ENCODE data around the gene PIK3AP1.
A peak's percentile ranks its signal among the peaks of the same experiment; 100 is the strongest.
"Not testable (repeated sequence)": the region's sequence is repeated elsewhere in the genome, so short reads cannot be mapped to it uniquely, and the experiment has no call there.

PIK3AP1 gene

DNA sequence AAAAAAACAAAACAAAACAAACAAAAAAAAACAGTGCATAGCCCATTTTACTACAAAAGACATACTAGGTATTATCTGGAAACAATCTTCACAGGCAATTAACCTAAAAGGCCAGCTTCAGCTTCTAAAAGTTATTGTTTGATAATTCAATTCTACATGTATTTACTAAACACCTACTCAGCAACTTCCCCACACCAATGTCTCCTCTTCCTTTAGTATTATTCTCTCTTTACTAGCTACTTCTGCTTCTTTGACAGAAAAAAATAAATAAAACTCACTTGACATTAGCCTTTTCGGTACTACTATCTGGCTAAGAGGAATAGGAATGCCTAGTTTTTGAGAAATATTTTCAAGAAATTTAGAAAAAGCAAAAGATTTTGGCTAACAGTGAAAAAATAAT, 136.3 kb downstream of the PIK3AP1 start:
- DNase-seq (ENCODE audit: insufficient read length, low spot score) (no peak), FAIRE-seq (no peak)
- TF ChIP-seq, protein P1, sequence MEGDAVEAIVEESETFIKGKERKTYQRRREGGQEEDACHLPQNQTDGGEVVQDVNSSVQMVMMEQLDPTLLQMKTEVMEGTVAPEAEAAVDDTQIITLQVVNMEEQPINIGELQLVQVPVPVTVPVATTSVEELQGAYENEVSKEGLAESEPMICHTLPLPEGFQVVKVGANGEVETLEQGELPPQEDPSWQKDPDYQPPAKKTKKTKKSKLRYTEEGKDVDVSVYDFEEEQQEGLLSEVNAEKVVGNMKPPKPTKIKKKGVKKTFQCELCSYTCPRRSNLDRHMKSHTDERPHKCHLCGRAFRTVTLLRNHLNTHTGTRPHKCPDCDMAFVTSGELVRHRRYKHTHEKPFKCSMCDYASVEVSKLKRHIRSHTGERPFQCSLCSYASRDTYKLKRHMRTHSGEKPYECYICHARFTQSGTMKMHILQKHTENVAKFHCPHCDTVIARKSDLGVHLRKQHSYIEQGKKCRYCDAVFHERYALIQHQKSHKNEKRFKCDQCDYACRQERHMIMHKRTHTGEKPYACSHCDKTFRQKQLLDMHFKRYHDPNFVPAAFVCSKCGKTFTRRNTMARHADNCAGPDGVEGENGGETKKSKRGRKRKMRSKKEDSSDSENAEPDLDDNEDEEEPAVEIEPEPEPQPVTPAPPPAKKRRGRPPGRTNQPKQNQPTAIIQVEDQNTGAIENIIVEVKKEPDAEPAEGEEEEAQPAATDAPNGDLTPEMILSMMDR (IDR thresholded peaks at IDR 0.05; ENCODE audit: insufficient read depth, missing control alignments): no peak

DNA sequence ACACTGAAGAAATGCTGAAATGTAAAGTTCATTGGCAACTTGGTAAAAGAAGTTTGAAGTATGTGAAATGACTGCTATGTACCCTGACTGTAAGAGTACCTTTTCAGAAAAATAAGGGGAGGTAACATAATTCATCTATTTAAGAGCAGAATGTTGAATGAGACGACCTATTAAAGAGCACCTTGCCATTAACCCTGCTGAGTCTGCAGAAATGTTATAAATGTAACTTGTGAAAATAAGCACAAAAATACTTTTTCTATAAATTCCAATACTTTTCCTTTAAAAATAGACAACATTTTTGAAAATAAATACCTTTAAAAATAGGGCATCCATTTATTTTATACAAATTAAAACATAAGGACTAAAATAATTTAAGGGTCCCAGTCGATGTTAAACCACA, 141.2 kb downstream of the PIK3AP1 start:
- DNase-seq (ENCODE audit: insufficient read length, low spot score) (no peak), FAIRE-seq (no peak)
- TF ChIP-seq, protein P1 (IDR thresholded peaks at IDR 0.05; ENCODE audit: insufficient read depth, missing control alignments): no peak

DNA sequence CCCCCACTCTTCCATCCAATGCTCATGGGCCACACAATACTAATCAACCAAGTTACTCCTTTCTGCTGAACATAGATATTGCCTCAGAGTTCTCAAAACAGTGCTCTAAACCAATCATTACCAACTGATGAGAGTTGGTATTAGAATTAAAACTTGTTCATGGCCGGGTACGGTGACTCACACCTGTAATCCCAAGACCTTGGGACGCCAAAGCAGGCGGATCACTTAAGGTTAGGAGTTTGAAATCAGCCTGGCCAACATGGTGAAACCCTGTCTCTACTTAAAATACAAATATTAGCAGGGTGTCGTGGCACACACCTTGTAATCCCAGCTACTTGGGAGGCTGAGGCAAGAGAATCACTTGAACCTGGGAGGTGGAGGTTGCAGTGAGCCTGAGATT, 141.7 kb downstream of the PIK3AP1 start:
- DNase-seq (ENCODE audit: insufficient read length, low spot score) (no peak), FAIRE-seq (no peak)
- TF ChIP-seq, protein P1 (IDR thresholded peaks at IDR 0.05; ENCODE audit: insufficient read depth, missing control alignments): no peak

DNA sequence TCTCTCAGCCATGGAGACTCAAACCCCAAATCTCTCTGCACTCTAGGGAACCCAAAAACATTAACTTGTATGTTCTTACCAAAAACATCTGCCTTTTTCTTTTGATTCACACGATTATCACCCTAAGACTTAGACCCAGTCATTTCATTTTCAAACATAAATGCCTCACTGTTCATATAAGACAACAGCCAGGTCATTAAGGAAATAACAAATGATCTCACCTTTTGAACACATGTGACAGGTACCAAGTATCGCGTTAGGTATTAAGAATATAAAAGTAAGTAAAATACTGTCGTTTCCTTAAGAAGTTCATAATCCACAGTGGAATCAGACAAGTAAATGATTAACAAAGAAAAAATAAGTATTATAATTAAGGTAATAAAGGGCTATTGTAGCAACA, 142.3 kb downstream of the PIK3AP1 start:
- FAIRE-seq (no peak), DNase-seq (ENCODE audit: insufficient read length, low spot score) (no peak)
- TF ChIP-seq, protein P1 (IDR thresholded peaks at IDR 0.05; ENCODE audit: insufficient read depth, missing control alignments): no peak

DNA sequence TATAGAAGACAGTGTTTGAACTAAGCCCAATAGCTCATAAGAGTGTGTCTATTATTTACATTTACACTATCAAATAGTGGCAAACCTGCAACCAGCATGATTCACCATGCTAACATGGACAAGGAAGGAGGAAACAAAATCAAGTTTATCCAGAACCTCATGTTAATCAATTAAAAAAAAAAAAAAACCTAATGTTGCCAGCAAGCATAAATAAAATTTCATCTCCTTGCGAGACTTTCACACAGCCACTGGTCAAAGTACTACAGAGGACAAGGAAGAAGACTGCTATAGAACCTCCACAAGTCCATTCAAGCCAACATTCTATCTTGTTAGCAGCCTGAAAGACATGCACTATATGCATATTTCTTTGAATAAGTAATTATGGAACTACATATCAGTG, 143.2 kb downstream of the PIK3AP1 start:
- FAIRE-seq: no peak
- TF ChIP-seq, protein P1 (IDR thresholded peaks at IDR 0.05; ENCODE audit: insufficient read depth, missing control alignments): no peak
- no peak for DNase-seq (ENCODE audit: insufficient read length, low spot score)

DNA sequence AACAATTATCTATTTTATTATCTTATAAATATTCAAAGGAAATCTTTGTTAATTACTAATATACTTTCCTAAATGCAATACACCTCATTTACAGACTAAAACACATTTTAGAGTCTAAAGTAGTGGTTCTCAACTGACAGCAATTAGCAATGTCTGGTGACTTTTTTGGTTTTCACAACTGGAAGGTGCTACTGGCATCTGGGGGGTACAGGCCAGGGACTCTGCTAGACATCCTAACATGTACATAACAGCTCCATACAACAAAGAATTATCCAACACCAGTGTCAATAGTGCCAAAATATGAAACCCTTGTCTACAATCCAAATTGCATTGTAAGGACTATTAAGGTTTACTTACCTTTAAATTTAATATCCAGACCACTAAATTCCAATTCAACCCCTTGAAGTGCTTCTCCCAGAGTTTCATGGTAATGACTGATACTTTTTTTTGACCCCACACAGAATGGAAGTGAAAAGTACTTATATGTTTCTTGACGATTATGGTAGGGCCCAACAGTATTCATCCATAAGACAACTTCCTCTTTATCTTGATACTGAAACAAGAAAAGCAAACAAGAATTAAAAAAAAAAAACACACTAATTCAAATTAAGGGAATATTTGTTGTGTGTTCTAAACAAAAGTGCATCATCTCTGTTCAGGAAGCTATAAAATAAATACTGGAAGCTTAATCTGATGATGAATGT, 143.9 kb downstream of the PIK3AP1 start:
- no peak for DNase-seq (ENCODE audit: insufficient read length, low spot score)
- TF ChIP-seq, protein P1 (IDR thresholded peaks at IDR 0.05; ENCODE audit: insufficient read depth, missing control alignments): no peak
- peak; percentile 81 for FAIRE-seq

DNA sequence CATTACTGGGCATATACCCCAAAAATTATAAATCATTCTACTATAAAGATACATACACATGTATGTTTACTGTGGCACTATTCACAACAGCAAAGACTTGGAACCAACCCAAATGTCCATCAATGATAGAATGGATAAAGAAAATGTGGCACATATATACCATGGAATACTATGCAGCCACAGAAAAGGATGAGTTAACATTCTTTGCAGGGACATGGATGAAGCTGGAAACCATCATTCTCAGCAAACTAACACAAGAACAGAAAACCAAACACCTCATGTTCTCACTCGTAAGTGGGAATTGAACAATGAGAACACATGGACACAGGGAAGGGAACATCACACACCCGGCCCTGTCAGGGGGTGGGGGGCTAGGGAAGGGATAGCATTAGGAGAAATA, 145.8 kb downstream of the PIK3AP1 start:
- FAIRE-seq; DNase-seq (ENCODE audit: insufficient read length, low spot score): not testable (repeated sequence)

DNA sequence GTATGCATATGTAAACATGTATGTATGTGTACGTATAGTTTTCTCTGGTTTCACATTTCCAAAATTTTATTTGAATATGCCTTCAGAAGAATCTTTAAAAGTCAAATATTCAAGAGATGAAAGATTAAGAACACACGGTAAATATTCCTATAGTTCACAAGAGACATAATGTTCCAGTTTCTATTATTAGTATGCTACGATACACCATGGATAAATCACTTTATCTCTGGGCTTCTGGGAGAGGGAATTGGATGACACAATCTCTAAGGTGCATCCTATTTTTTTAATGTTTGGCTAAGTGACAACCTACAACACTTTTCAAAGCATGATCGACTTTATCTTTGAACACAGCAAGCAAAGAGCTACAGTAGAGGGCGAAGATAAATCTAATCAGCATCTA, 147.3 kb downstream of the PIK3AP1 start:
- DNase-seq (ENCODE audit: insufficient read length, low spot score) (no peak), FAIRE-seq (no peak)
- TF ChIP-seq, protein P1 (IDR thresholded peaks at IDR 0.05; ENCODE audit: insufficient read depth, missing control alignments): no peak

All from D721Med (cell line).